ENCODE data around the gene PDE2A. TPM values are rescaled to one million over a fixed set of nuclear protein-coding genes. Genes with fewer than 3 reads are reported as not detected.

PDE2A gene
- total RNA-seq, 1 experiment from 2014 or later, result 0.74 TPM

- intact Hi-C loops (cut with micrococcal nuclease; ENCODE audit: unreplicated experiment), result no loop called here
- Histone ChIP-seq H3K36me3 (ENCODE audit: control insufficient read depth, insufficient read depth, low read length) (no peaks in the 10 kb centered on the region), H3K4me1 (ENCODE audit: control insufficient read depth, insufficient read depth, low read length) (no peaks in the 10 kb centered on the region), H3K27ac (ENCODE audit: low read length) (no peak overlapping the region), H3K27me3 (ENCODE audit: control insufficient read depth, insufficient read depth, low read length) (no peaks in the 10 kb centered on the region), H3K9me3 (ENCODE audit: control insufficient read depth, insufficient read depth, low read depth, low read length) (no peaks in the 10 kb centered on the region), H3K4me3 (ENCODE audit: low read depth in 2 of 2, low read length in 2 of 2) (no peak overlapping the region)
- peak; percentile 26 for ATAC-seq
- POLR2A ChIA-PET, result interaction anchor here (0.6 kb wide), 1 partner anchor 112 kb away, joined by 4 read pairs; no protein-coding TSS in a partner anchor
- TF ChIP-seq, protein P1, sequence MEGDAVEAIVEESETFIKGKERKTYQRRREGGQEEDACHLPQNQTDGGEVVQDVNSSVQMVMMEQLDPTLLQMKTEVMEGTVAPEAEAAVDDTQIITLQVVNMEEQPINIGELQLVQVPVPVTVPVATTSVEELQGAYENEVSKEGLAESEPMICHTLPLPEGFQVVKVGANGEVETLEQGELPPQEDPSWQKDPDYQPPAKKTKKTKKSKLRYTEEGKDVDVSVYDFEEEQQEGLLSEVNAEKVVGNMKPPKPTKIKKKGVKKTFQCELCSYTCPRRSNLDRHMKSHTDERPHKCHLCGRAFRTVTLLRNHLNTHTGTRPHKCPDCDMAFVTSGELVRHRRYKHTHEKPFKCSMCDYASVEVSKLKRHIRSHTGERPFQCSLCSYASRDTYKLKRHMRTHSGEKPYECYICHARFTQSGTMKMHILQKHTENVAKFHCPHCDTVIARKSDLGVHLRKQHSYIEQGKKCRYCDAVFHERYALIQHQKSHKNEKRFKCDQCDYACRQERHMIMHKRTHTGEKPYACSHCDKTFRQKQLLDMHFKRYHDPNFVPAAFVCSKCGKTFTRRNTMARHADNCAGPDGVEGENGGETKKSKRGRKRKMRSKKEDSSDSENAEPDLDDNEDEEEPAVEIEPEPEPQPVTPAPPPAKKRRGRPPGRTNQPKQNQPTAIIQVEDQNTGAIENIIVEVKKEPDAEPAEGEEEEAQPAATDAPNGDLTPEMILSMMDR (IDR thresholded peaks at IDR 0.05), result no peak
- TF ChIP-seq TCF7L2 (IDR thresholded peaks at IDR 0.05; ENCODE audit: low read depth, low read length) (no peak), REST (IDR thresholded peaks at IDR 0.05; ENCODE audit: insufficient read depth in 1 of 2, low read depth in 2 of 2, low read length in 1 of 2) (no peak), POLR2AphosphoS5 (IDR thresholded peaks at IDR 0.05; ENCODE audit: low read depth, low read length) (no peak), SIN3A (IDR thresholded peaks at IDR 0.05; ENCODE audit: borderline replicate concordance, insufficient read depth, low read depth, low read length) (no peak)
- in situ Hi-C loops (cut with HindIII; ENCODE audit: low pct_unique_long_range_greater_than_20kb, low sequenced_read_pairs), result no loop called here
- no TSS peak for BruUV-seq (replicated peaks)
- DNase-seq (ENCODE audit: low read depth, low spot score), result no peak
- CTCF ChIA-PET, result interaction anchor here (1.0 to 1.2 kb wide), 2 partner anchors 19 to 20 kb away, joined by 4 to 5 read pairs; no protein-coding TSS in a partner anchor
Observed at GRCh38 chr11:72703267-72704008, 29.2 kb upstream of the PDE2A start.

- Histone ChIP-seq H3K9me3 (ENCODE audit: control insufficient read depth, insufficient read depth, low read depth, low read length) (no peaks in the 10 kb centered on the region), H3K4me1 (ENCODE audit: control insufficient read depth, insufficient read depth, low read length) (no peaks in the 10 kb centered on the region), H3K4me3 (ENCODE audit: low read depth in 2 of 2, low read length in 2 of 2) (no peak overlapping the region), H3K27me3 (ENCODE audit: control insufficient read depth, insufficient read depth, low read length) (no peaks in the 10 kb centered on the region), H3K27ac (ENCODE audit: low read length) (no peak overlapping the region), H3K36me3 (ENCODE audit: control insufficient read depth, insufficient read depth, low read length) (no peaks in the 10 kb centered on the region)
- ChIA-PET POLR2A (no interaction called here), CTCF (interaction anchor here (0.6 to 1.0 kb wide), 2 partner anchors 18 to 678 kb away, joined by 4 to 5 read pairs; no protein-coding TSS in a partner anchor)
- DNase-seq (ENCODE audit: low read depth, low spot score), result no peak
- BruUV-seq (replicated peaks), result no TSS peak
- in situ Hi-C loops (cut with HindIII; ENCODE audit: low pct_unique_long_range_greater_than_20kb, low sequenced_read_pairs) (no loop called here), intact Hi-C loops (cut with micrococcal nuclease; ENCODE audit: unreplicated experiment) (no loop called here)
- no peak for TF ChIP-seq POLR2AphosphoS5 (IDR thresholded peaks at IDR 0.05; ENCODE audit: low read depth, low read length)
- no peak for TF ChIP-seq TCF7L2 (IDR thresholded peaks at IDR 0.05; ENCODE audit: low read depth, low read length)
- TF ChIP-seq, protein P1 (IDR thresholded peaks at IDR 0.05), result no peak
- no peak for TF ChIP-seq SIN3A (IDR thresholded peaks at IDR 0.05; ENCODE audit: borderline replicate concordance, insufficient read depth, low read depth, low read length)
- TF ChIP-seq REST (IDR thresholded peaks at IDR 0.05; ENCODE audit: insufficient read depth in 1 of 2, low read depth in 2 of 2, low read length in 1 of 2), result no peak
- ATAC-seq, result peak; percentile 8; the same call in 1 of the 2 replicates
Observed at GRCh38 chr11:72702577-72703241, 28.5 kb upstream of the PDE2A start.

Data from Panc1 (cell line).